HepG2 (cell line): ENCODE results near the gene WNT6. TPM values are rescaled to one million over a fixed set of nuclear protein-coding genes. Genes with fewer than 3 reads are reported as not detected.
A peak's percentile ranks its signal among the peaks of the same experiment; 100 is the strongest.

ENCODE experiments used
- ATAC-seq: fragments of 200-7000 bp; cut with Tn5 transposase; 3 replicates; pipeline ENCODE4 v1.9.1; 2020; ENCODE audit warnings: mild to moderate bottlenecking, moderate library complexity
- BruUV-seq: library from RNA; stranded (reverse); fragments of 400-500 nt; replicated peaks from 2 replicates; lab custom pipeline; 2021; lab: Mats Ljungman, UMichigan
- CTCF ChIA-PET: fragments of 300-600 bp; formaldehyde crosslinking; extraction: SDS; loops from one replicate; lab custom pipeline; 2021; ENCODE audit warnings: low total read pairs, inconsistent platforms, low intra/inter-chr PET ratio; lab: Yijun Ruan, JAX
- POLR2A ChIA-PET: fragments of 350-600 bp; sonication (Branson Sonifier 250); formaldehyde crosslinking; loops from one replicate; lab custom pipeline; 2020; ENCODE audit warnings: antibody characterized with exemption, inconsistent platforms; lab: Yijun Ruan, JAX
- DNase-seq: peaks from one replicate; pipeline ENCODE4 v3.0.0-alpha.2; 2015; ENCODE audit warnings: low spot score
- FAIRE-seq: peaks from 3 replicates; lab custom pipeline; 2011; peaks lifted over from hg19 to GRCh38; lab: Jason Lieb, UNC
- H2AFZ ChIP-seq: one replicate; pipeline ENCODE4 v1.6.1; 2011; ENCODE audit warnings: low read length, inconsistent platforms
- H3K27ac ChIP-seq: fragments of 300-600 bp; 3 replicates; pipeline ENCODE4 v1.8.0; 2011; ENCODE audit warnings: mixed run types, mild to moderate bottlenecking, mixed read lengths, low read length, inconsistent platforms; ENCODE audit not compliant: insufficient read depth; ENCODE audit errors: extremely low read length
- H3K27me3 ChIP-seq, 2 experiments: fragments of 200-600 bp in 1 of 2; 2 replicates in 1 of 2; 3 replicates in 1 of 2; pipeline versions ENCODE4 v1.6.0 to v1.8.0; 2011; ENCODE audit warnings: low read length in 2 of 2, mild to moderate bottlenecking in 2 of 2, moderate library complexity in 2 of 2, inconsistent platforms in 1 of 2; ENCODE audit not compliant: insufficient read depth in 2 of 2, control insufficient read depth in 1 of 2
- H3K36me3 ChIP-seq, 2 experiments: fragments of 200-600 bp in 1 of 2; replicated peaks in 1 of 2; 2 replicates in 1 of 2; 3 replicates in 1 of 2; pipeline versions ENCODE4 v1.5.1 to v1.8.0; 2011; ENCODE audit warnings: low read length in 2 of 2, inconsistent platforms in 1 of 2; ENCODE audit not compliant: insufficient read depth in 2 of 2, control insufficient read depth in 1 of 2
- H3K4me1 ChIP-seq: 2 replicates; pipeline ENCODE4 v1.5.1; 2012; ENCODE audit warnings: low read length, inconsistent platforms; ENCODE audit not compliant: insufficient read depth
- H3K4me2 ChIP-seq: 2 replicates; pipeline ENCODE4 v1.6.0; 2011; ENCODE audit warnings: low read depth, low read length, inconsistent platforms
- H3K4me3 ChIP-seq, 3 experiments: fragments of 200-600 bp in 1 of 3; sonication (generic), shearing (Covaris generic) in 1 of 3; replicated peaks in 1 of 3; 2 replicates each; pipeline ENCODE4 v1.5.1; 2011 to 2016; ENCODE audit warnings: low read length in 3 of 3, inconsistent platforms in 2 of 3, low read depth in 2 of 3, mild to moderate bottlenecking in 2 of 3, control low read depth in 1 of 3, mixed read lengths in 1 of 3; ENCODE audit not compliant: insufficient read depth in 1 of 3
- H3K79me2 ChIP-seq: one replicate; pipeline ENCODE4 v1.6.1; 2011; ENCODE audit warnings: low read length, inconsistent platforms; ENCODE audit not compliant: insufficient read depth
- H3K9ac ChIP-seq: 2 replicates; pipeline ENCODE4 v1.6.0; 2011; ENCODE audit warnings: mild to moderate bottlenecking, low read depth, low read length, inconsistent platforms; ENCODE audit not compliant: insufficient read depth
- H3K9me3 ChIP-seq: 2 replicates; pipeline ENCODE4 v1.5.1; 2012; ENCODE audit warnings: mild to moderate bottlenecking, low read length
- H4K20me1 ChIP-seq: 2 replicates; pipeline ENCODE4 v1.6.0; 2011; ENCODE audit warnings: inconsistent platforms, mild to moderate bottlenecking, low read length, moderate library complexity; ENCODE audit not compliant: insufficient read depth
- CENPT ChIP-seq: sonication (generic); formaldehyde crosslinking; IDR thresholded peaks from 2 replicates; pipeline ENCODE4 v1.8.0; 2022; ENCODE audit warnings: low read depth, mild to moderate bottlenecking, moderate library complexity, missing genetic modification reagents
- ERF ChIP-seq: IDR thresholded peaks from 2 replicates; pipeline ENCODE4 v1.6.1; 2018; ENCODE audit warnings: missing biosample characterization, missing genetic modification reagents
- EZH2 ChIP-seq: conservative IDR thresholded peaks from 2 replicates; pipeline ENCODE4 v1.6.1; 2012; ENCODE audit warnings: mild to moderate bottlenecking, low read depth, low read length, moderate library complexity
- HNRNPLL ChIP-seq: fragments of 200-400 bp; formaldehyde crosslinking; IDR thresholded peaks from 2 replicates; pipeline ENCODE4 v1.6.1; 2017; ENCODE audit warnings: mild to moderate bottlenecking, low read depth, low read length; ENCODE audit not compliant: poor library complexity, severe bottlenecking
- TBX3 ChIP-seq: fragments of 450-650 bp; IDR thresholded peaks from 2 replicates; pipeline ENCODE4 v1.6.1; 2017; ENCODE audit warnings: antibody characterized with exemption, mild to moderate bottlenecking, inconsistent platforms, borderline replicate concordance
- ZNF570 ChIP-seq: sonication (generic); formaldehyde crosslinking; IDR thresholded peaks from 2 replicates; pipeline ENCODE4 v1.4.0; 2020; ENCODE audit warnings: mild to moderate bottlenecking, missing genetic modification reagents, borderline replicate concordance
- WGBS: methylation state at CpG from one replicate; pipeline ENCODE4 v1.1.6; 2017; ENCODE audit warnings: low lambda C conversion rate; 5-methylcytosine and 5-hydroxymethylcytosine counted together
- in situ Hi-C: cut with HindIII; loops from 2 replicates; pipeline ENCODE4 v1.10.0; 2017; ENCODE audit warnings: low pct_unique_long_range_greater_than_20kb; ENCODE audit not compliant: extremely low pct_ligation_motif_present
- intact Hi-C: fragments of 100-400 bp; cut with micrococcal nuclease; formaldehyde crosslinking; loops from one replicate; pipeline ENCODE4 v1.10.0; 2022; ENCODE audit not compliant: unreplicated experiment
- polyA plus RNA-seq, 8 experiments: library from polyadenylated mRNA; depleted of rRNA in 3 of 8; stranded (reverse) in 7 of 8; unstranded in 1 of 8; fragments of >200 nt; fragmentation: Illumina TruSeq in 4 of 8; extraction: Trizol in 4 of 8; gene quantifications; 2 replicates each; pipeline versions ENCODE4 v1.2.1 to v1.2.3, GENCODE V29; 2011 to 2016; ENCODE audit warnings: low read depth in 4 of 8, missing spikeins in 1 of 8, mixed read lengths in 1 of 8; ENCODE audit not compliant: insufficient read depth in 1 of 8
- total RNA-seq, 5 experiments: library from RNA; depleted of rRNA; stranded (reverse); fragments of >200 nt; fragmentation: Illumina TruSeq; extraction: Trizol; gene quantifications; 2 replicates each; pipeline ENCODE4 v1.2.3, GENCODE V29; 2016; ENCODE audit warnings: low read depth in 1 of 5
- TF ChIP-seq, protein P1 (sequence below): sonication (generic); formaldehyde crosslinking; IDR thresholded peaks from 2 replicates; pipeline ENCODE4 v1.4.0; 2020; ENCODE audit warnings: low read depth, missing genetic modification reagents
- TF ChIP-seq, protein P2 (sequence below): sonication (generic); formaldehyde crosslinking; IDR thresholded peaks from 2 replicates; pipeline ENCODE4 v1.4.0; 2020; ENCODE audit warnings: missing genetic modification reagents

Gene WNT6
- total and polyA plus RNA-seq, 2 of the 13 experiments (the other 11 are each of a cell fraction or from before 2014, with no cell fraction given): 0.20 TPM; not detected in 1

DNA sequence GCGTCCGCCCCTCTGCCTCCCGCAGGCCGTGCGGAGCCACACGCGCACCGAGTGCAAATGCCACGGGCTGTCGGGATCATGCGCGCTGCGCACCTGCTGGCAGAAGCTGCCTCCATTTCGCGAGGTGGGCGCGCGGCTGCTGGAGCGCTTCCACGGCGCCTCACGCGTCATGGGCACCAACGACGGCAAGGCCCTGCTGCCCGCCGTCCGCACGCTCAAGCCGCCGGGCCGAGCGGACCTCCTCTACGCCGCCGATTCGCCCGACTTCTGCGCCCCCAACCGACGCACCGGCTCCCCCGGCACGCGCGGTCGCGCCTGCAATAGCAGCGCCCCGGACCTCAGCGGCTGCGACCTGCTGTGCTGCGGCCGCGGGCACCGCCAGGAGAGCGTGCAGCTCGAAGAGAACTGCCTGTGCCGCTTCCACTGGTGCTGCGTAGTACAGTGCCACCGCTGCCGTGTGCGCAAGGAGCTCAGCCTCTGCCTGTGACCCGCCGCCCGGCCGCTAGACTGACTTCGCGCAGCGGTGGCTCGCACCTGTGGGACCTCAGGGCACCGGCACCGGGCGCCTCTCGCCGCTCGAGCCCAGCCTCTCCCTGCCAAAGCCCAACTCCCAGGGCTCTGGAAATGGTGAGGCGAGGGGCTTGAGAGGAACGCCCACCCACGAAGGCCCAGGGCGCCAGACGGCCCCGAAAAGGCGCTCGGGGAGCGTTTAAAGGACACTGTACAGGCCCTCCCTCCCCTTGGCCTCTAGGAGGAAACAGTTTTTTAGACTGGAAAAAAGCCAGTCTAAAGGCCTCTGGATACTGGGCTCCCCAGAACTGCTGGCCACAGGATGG is 14.0 kb downstream of the WNT6 start:
- Histone ChIP-seq H3K9me3 (no peaks in the 10 kb centered on the region), H4K20me1 (peaks cover 3% of the 10 kb centered on the region; the same call in 1 of the 2 replicates), H3K79me2 (no peaks in the 10 kb centered on the region), H3K27me3 (peaks cover 13 to 94% of the 10 kb centered on the region in 2 experiments; a peak in 4 of 5 replicates), H3K4me1 (no peaks in the 10 kb centered on the region; the same call in 1 of the 2 replicates), H3K4me2 (no peak overlapping the region), H3K4me3 (no peak overlapping the region), H3K36me3 (no peaks in the 10 kb centered on the region), H2AFZ (no peak overlapping the region), H3K27ac (no peak overlapping the region), H3K9ac (no peak overlapping the region)
- FAIRE-seq (no peak), ATAC-seq (peak; percentile 19), DNase-seq (no peak)
- intact Hi-C loops (no loop called here), in situ Hi-C loops (no loop called here)
- WGBS: 30% methylated on average over 56 of the region's 86 CpGs
- no TSS peak for BruUV-seq
- POLR2A ChIA-PET: no interaction called here
- TF ChIP-seq, protein P1, sequence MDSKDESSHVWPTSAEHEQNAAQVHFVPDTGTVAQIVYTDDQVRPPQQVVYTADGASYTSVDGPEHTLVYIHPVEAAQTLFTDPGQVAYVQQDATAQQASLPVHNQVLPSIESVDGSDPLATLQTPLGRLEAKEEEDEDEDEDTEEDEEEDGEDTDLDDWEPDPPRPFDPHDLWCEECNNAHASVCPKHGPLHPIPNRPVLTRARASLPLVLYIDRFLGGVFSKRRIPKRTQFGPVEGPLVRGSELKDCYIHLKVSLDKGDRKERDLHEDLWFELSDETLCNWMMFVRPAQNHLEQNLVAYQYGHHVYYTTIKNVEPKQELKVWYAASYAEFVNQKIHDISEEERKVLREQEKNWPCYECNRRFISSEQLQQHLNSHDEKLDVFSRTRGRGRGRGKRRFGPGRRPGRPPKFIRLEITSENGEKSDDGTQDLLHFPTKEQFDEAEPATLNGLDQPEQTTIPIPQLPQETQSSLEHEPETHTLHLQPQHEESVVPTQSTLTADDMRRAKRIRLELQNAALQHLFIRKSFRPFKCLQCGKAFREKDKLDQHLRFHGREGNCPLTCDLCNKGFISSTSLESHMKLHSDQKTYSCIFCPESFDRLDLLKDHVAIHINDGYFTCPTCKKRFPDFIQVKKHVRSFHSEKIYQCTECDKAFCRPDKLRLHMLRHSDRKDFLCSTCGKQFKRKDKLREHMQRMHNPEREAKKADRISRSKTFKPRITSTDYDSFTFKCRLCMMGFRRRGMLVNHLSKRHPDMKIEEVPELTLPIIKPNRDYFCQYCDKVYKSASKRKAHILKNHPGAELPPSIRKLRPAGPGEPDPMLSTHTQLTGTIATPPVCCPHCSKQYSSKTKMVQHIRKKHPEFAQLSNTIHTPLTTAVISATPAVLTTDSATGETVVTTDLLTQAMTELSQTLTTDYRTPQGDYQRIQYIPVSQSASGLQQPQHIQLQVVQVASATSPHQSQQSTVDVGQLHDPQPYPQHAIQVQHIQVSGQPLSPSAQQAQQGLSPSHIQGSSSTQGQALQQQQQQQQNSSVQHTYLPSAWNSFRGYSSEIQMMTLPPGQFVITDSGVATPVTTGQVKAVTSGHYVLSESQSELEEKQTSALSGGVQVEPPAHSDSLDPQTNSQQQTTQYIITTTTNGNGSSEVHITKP: no peak
- TF ChIP-seq CENPT (CRISPR knock-in tag): no peak
- TF ChIP-seq ZNF570 (CRISPR knock-in tag): no peak
- no peak for TF ChIP-seq TBX3
- TF ChIP-seq HNRNPLL: peak; percentile 41
- TF ChIP-seq, protein P2, sequence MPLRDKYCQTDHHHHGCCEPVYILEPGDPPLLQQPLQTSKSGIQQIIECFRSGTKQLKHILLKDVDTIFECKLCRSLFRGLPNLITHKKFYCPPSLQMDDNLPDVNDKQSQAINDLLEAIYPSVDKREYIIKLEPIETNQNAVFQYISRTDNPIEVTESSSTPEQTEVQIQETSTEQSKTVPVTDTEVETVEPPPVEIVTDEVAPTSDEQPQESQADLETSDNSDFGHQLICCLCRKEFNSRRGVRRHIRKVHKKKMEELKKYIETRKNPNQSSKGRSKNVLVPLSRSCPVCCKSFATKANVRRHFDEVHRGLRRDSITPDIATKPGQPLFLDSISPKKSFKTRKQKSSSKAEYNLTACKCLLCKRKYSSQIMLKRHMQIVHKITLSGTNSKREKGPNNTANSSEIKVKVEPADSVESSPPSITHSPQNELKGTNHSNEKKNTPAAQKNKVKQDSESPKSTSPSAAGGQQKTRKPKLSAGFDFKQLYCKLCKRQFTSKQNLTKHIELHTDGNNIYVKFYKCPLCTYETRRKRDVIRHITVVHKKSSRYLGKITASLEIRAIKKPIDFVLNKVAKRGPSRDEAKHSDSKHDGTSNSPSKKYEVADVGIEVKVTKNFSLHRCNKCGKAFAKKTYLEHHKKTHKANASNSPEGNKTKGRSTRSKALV (CRISPR knock-in tag): peak; percentile 72; the same call in 1 of the 2 replicates
- TF ChIP-seq EZH2: peak; percentile 38; the same call in 1 of the 2 replicates
- no peak for TF ChIP-seq ERF (CRISPR knock-in tag)
- CTCF ChIA-PET: no interaction called here
